ENCODE measurements around the gene JAK2.

Gene JAK2

DNA sequence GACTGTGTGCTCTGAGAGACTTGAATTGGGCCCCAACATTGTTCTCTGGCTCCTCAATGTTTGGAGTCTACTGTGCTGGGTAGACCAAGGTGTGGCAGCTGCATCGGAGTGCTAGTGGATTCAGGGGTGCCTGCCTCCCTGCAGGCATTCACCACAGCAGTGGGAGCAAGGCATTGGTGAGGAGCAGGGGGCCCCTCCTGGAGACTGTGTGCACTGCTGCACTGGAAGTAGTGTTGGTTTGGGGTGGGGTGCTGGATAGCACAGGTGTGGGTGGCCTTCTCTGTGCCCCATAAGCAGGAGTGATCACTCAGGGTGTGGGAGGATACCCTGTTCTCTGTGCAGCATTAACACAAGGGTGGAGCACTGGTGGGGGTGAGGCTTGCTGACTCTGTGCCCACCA is 161.2 kb downstream of the JAK2 start:
- H3K27ac ChIP-seq (replicated peaks) = no peak overlapping the region

More for the DNA sequence above, 161.2 kb downstream of the JAK2 start:
- DNase-seq (ENCODE audit: low read depth in 1 of 2, low spot score in 1 of 2) = no peak
- Histone ChIP-seq H3K4me3 (replicated peaks; ENCODE audit: insufficient read depth, low read length) (no peak overlapping the region), H3K27me3 (ENCODE audit: insufficient read depth, poor library complexity, severe bottlenecking) (no peaks in the 10 kb centered on the region)
- TF ChIP-seq SPI1 (IDR thresholded peaks at IDR 0.05; ENCODE audit: borderline replicate concordance, low read depth) (no peak), REST (IDR thresholded peaks at IDR 0.05; ENCODE audit: insufficient replicate concordance, low read depth) (no peak), GABPA (IDR thresholded peaks at IDR 0.05; ENCODE audit: low read depth) (no peak), CTCF (IDR thresholded peaks at IDR 0.05; ENCODE audit: insufficient read depth, low read length) (no peak), POLR2AphosphoS5 (IDR thresholded peaks at IDR 0.05; ENCODE audit: low read depth) (no peak)
